Erythroblast (primary cell): ENCODE data around the gene ADAM8.

Experiments
- DNase-seq, 2 experiments: peaks; one replicate each; lab custom pipeline; 2025; lab: John Stamatoyannopoulos, UW
- GATA1 ChIP-seq: IDR thresholded peaks from 2 replicates; pipeline ENCODE4 v1.6.1; 2011; ENCODE audit warnings: low read depth, mild to moderate bottlenecking, control low read depth, low read length, moderate library complexity
- POLR2A ChIP-seq: IDR thresholded peaks from 2 replicates; pipeline ENCODE4 v1.6.1; 2011; ENCODE audit warnings: mild to moderate bottlenecking, low read length

ADAM8 gene

DNA sequence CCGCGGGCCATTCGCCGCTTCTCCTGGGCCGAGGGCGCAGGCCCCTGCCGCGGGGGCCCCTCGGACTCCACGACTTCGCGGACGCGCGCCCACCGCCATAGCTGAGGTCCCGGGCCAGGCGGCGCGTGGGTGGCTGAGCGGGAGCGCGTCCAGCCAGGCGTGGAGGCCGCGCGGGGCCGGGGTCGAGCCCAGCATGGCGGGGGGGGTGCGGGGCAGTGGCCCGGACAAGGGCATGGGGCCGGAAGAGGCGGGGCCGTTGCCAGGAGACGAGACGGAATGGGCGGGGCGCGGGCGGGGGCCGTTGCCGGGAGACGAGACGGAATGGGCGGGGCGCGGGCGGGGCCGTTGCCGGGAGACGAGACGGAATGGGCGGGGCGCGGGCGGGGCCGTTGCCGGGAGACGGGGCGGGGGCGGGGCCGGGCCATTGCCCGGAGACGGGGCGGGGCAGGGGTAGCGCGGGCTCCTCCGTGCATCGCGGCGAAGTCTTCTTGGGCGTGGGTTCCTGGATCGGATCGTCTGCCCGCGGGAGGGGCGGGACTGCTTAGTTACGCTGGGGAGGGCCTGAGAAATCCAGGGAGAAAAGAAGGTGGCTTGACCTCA is 14.8 kb downstream of the ADAM8 start:
- peak; percentile 90 to 95 for DNase-seq
- TF ChIP-seq POLR2A (no peak), GATA1 (no peak)

GRCh38 chr10:133260895-133261725 is 15.6 kb downstream of the ADAM8 start:
- peak; percentile 85 to 86 for DNase-seq
- TF ChIP-seq POLR2A, result peak; percentile 74
- no peak for TF ChIP-seq GATA1

GRCh38 chr10:133259602-133259989 is 17.1 kb downstream of the ADAM8 start:
- no peak for DNase-seq
- TF ChIP-seq POLR2A, result no peak
- TF ChIP-seq GATA1, result no peak

- peak; percentile 29 to 68 for DNase-seq
- TF ChIP-seq POLR2A, result no peak
- no peak for TF ChIP-seq GATA1
These were observed 17.7 kb downstream of the ADAM8 start for GRCh38 chr10:133258818-133259601.

- TF ChIP-seq GATA1 (no peak), POLR2A (no peak)
- peak; percentile 34 to 36 for DNase-seq
These were observed 18.4 kb downstream of the ADAM8 start for GRCh38 chr10:133258066-133258817.

- peak; percentile 64 for DNase-seq
- TF ChIP-seq POLR2A (no peak), GATA1 (no peak)
These were observed 19.1 kb downstream of the ADAM8 start for GRCh38 chr10:133257489-133258065.

DNA sequence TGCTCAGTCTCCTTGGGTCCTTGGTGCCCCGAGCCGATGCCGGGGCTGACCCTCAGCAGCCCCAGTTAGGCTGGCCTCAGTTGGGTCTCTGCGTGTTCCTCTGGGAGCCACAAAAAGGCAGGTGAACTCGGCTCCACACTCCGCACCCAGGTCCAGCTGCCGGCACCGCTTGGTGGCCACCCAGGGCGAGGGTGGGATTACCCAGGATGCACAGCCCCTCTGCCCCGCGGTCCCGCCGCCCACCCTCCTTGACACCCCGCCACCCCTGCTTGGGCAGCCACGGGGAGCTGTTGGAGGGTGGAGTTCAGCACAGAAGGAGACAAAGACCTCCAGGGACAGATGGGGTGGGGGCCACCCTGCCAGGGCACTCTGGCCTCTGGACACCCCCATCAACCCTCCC is 21.3 kb downstream of the ADAM8 start:
- DNase-seq, result no peak
- no peak for TF ChIP-seq GATA1
- no peak for TF ChIP-seq POLR2A

- DNase-seq, result peak in 1 of 2 experiments; percentile 24
- no peak for TF ChIP-seq POLR2A
- no peak for TF ChIP-seq GATA1
These were observed 22.1 kb downstream of the ADAM8 start for GRCh38 chr10:133254421-133255120.

GRCh38 chr10:133253361-133253955 is 23.2 kb downstream of the ADAM8 start:
- TF ChIP-seq GATA1 (no peak), POLR2A (no peak)
- no peak for DNase-seq

GRCh38 chr10:133252223-133252552 is 24.5 kb downstream of the ADAM8 start:
- TF ChIP-seq POLR2A (no peak), GATA1 (no peak)

GRCh38 chr10:133251388-133252222 is 25.1 kb downstream of the ADAM8 start:
- DNase-seq, result peak; percentile 52 to 58
- TF ChIP-seq POLR2A (no peak), GATA1 (no peak)

More at GRCh38 chr10:133252223-133252552, 24.5 kb downstream of the ADAM8 start:
- DNase-seq, result no peak
